NAMALWA (cell line): ENCODE data around the gene SLC8B1.

ENCODE experiments used
- DNase-seq: peaks from one replicate; pipeline ENCODE4 v3.0.0-alpha.2; 2015; ENCODE audit warnings: low spot score

The SLC8B1 gene

GRCh38 chr12:113268621-113269020, 66.3 kb downstream of the SLC8B1 start:
- DNase-seq = no peak

DNA sequence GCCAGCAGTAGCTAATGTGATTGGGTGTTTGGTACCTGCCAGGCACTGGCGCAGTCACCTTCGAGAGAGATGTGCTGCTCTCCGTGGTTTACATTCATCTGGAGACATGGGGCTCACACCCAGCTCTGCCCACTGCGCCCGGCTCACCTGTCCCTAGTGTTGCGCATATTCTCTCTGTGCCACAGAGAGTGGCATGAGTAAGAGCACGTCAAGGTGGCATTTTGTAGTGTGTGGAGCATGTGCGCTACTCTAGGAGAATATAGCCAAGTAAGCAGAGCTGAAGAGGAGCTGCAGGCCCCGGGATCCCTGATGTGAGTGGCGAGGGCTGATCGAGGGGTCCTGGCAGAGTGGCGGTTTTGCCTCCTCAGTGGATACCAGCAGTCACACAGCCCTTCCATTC, 66.8 kb downstream of the SLC8B1 start:
- no peak for DNase-seq

GRCh38 chr12:113267621-113268020, 67.3 kb downstream of the SLC8B1 start:
- DNase-seq = no peak

DNA sequence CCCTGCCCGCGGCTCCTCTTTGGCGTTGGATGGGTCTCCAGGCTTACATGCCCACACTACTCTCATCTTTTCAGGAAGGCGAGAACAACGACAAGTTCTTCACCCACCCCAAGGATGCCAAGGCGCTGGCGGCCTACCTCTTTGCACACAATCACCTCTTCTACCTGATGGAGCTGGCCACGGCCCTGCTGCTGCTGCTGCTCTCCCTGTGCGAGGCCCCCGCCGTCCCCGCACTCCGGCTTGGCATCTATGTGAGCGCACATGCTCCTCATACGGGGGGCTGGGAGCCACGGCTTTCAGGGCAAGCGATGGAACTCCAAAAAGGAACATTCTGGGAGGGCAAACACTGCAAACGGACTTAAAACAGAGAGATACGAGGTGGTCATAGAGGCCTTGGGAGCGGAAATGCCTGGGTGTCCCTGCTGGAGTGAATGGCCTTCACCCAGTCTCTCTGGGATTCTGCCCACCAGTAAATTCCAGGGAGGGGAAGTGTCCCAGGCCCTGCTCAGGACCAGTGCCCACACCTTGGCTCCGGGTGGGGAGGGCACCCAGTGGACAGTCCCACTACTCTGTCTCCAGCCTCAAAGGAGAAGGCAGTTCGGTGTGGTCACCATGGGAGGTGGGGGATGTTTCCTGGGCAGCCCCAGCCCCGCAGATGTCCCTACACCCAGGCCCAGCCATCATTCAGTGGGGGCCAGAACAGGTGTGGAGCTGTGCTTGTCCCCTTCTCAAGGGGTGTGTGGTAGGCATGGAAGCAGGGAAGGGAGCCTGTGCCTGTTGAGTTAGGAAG, 68.6 kb downstream of the SLC8B1 start:
- no peak for DNase-seq

DNA sequence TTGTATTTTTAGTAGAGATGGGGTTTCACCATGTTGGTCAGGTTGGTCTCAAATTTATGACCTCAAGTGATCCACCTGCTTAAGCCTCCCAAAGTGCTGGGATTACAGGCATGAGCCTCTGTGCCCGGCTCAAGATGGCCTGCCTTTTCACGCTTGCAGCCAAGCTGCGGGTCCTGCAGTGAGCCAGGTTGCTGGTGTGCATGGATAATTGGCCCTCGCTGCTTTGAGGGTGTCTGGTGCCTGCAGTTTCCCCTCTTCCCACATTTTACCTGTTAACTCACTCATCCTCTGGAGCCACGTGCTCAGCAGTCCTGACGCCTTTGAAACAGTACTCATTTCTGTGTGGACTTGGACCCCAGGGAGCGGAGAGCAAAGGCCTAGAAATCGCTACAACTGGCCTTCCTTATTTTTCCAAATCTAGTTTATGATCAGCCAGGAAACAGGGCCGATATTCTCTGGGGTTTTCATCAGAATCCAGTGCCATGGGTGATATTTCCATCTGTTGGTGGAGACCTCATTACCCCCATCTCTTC, 71.4 kb downstream of the SLC8B1 start:
- no peak for DNase-seq

DNA sequence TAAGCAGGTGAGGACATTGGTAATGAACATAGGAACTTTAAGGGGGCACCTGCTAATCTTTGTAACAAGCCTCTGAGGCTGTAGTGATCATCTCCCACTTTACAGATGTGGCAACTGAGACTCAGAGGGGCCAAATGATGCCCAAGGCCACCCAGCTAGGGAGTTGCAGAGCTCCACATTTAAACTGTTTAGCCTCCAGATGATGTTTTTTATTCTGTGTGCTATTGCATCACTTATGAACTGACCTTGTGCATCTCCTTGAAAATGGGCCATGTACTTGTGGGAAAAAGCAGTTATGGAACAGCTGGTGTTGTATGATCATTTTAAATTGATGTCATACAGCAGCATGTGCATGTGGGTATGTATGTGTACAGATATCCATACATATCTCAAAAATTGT, 72.2 kb downstream of the SLC8B1 start:
- DNase-seq = no peak

DNA sequence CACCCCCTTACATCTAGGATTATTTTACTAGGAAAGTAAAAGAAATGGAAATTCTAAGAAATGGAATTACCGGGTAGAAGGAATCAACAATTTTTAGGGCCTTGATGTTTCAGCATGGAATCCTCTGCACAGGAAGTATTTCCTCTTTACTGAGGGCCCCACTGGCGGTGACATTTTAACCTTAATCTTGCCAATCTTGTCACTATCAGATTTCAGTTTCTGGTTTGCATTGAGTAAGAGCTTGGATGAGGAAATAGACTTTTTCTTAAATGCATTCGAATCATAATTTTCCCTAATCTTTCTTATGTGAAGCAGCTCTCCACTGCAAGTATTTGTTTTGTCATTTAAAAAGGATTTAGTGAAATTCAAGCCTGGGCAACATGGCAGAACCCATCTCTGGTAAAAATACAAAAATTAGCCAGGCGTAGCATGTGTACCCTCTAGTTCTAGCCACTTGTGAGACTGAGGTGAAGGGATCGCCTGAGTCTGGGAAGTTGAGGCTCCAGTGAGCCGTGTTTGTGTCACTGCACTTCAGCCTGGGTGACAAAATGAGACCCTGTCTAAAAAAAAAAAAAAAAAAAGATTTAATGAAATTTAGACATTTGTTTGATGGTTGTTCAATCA, 73.0 kb downstream of the SLC8B1 start:
- DNase-seq = no peak

DNA sequence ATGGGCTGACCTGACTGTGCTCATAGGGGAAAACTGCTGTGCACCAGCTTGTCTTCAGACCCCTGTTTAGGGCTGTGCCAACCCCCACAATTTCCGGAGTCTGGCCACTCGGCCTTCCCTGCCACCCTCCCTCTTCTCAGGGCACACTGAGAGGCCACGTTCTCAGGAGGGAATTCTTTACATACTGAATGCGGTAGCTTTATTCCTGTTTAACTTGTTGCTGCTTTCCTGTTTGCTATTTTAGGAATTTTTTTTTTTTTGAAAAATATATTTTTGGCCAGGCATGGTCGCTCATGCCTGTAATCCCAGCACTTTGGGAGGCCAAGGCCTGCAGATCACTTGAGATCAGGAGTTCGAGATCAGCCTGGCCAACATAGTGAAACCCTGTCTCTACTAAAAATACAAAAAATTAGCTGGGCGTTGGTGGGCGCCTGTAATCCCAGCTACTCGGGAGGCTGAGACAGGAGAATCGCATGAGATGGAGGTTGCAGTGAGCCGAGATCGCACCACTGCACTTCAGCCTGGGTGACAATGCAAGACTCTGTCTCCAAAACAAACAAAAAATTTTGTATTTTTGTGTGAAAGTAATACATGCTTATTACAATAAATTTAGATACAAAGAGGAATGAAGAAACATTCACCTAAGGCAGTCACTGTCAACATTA, 74.1 kb downstream of the SLC8B1 start:
- DNase-seq = no peak

- no peak for DNase-seq
Measured at GRCh38 chr12:113260127-113260526, 74.8 kb downstream of the SLC8B1 start.

GRCh38 chr12:113257564-113257963, 77.3 kb downstream of the SLC8B1 start:
- no peak for DNase-seq

DNA sequence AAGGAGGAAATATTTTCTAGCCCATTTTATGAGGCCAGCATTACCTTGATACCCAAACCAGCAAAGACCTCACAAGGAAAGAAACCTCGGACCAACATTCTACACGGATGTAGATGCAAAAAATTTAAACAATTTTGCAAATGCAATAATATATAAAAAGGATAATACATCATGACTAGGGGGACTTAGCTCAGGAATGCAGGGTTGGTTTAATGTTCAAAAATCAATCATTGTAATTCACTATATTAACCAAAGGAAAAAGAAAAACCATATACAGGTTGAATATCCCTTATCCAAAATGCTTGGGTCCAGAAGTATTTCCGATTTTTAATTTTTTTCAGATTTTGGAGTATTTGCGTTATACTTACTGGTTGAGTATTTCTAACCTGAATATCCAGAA, 80.6 kb downstream of the SLC8B1 start:
- DNase-seq = no peak

GRCh38 chr12:113253532-113254285, 81.2 kb downstream of the SLC8B1 start:
- no peak for DNase-seq

DNA sequence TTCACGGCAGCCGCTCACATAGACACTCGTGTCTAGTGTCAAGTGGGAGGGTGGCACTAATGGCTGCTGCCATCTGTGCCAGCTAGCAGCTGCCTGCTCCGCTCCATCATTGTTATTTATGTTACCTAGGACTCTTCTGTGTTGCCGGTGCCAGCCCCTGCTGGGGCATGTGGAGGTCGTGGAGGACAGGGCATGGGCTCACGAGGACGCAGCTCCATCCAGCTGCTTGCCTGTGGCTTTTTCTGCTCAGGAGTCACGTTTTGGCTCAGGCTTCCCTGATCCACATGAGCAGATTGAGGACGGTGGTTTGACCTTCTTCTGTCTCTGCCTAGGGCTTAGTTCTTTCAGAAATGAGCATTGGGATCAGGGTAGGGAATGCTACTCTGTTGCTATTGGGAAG, 82.4 kb downstream of the SLC8B1 start:
- DNase-seq = no peak

DNA sequence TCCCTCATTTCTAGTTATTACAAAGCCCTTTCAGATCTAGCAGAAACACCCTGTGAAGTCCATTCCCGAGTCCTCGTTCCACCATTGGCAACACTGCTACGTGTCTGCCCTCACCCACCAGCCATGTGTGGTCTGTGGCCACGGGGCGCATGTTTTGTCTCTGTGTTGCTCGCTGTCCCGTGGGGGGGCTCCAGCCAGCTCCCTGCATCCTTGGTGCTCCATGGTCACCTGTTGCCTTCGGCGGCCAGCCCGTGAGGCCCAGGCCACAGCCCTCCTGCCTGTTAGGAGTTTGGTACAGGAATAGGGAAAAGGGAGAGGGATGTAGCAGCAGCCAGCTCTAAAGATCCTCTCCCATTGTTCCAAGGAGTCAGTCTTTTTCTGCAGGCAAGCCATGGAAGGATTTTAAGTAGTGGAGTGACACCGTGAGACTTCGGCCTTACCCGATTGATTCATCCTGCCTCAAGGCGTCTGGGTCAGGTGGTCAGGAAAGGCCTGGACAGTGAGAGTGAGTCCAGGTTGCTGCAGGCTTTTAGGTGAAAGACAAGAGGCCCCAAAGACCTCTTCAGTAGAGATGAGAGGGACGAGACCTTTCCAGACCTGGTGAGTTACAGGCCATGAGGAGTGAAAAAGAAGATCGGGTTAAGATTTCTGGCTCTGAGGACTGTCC, 83.4 kb downstream of the SLC8B1 start:
- DNase-seq = no peak

DNA sequence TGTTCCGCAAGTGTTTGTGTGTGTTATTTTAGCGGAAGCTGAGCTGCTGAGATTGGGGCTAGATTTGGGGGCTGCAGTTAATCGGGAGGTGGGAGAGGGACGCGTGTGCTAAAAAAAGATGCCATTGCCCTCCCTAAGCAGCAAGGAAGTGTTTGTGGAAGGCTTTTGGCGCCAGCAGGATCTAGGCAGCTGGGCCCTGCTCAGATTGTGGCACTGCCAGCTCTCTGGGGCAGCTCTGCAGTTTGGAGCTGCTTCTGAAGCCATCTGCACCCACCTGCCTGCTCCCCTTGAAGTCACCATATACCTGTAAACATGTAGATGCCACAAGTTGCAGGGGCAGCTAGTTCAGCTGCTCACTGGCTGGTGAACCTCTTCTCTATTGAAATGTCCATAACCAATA, 84.9 kb downstream of the SLC8B1 start:
- DNase-seq = no peak

DNA sequence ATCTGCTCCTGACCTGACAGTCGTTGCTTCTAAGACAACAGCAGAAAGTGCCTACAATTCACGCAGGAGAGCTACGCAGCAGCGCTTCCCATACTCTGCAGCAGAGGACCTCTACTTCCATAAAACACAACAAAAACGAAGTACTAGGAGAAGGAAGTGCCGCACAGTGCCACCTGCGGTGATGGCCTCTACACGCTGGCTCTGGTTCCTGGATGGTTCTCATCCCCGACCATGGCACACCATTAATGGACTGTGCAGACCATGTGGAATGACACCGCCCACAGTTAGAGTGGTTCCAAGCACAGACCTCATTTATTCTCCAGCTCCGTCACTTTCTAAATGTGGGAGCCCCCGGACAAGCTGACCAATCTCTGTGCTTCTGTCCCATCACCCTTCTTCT, 85.4 kb downstream of the SLC8B1 start:
- DNase-seq = no peak

DNA sequence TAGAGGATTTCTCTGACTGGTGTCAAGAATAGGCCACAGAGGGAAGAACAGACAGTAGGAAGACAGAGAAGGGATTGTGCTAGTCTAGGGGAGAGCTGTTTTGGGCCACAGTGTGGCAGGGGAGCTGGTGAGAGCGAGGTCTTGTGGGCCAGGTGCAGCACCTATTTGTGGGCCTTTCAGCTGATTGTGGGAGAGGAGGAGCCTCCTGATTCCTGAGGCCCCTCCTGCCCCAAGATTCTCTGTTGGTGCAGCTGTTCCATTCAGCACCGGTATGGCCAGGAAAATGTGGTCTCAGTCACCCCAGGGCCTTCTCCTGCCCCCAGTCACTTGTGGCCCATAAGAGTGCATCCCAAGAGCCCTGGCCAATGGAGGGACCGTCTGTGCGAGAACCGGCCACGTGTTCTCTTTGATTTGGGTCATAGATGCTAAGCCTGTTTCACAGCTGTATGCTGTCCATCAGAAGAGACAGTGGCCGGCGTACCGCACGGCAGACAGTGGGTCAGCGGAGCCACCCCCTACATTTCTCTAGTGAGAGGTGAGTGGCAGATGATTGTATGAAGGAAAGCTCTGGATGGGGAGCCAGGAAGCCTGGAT, 86.0 kb downstream of the SLC8B1 start:
- no peak for DNase-seq
